ENCODE results near the gene HOXA4. TPM values are rescaled to one million over a fixed set of nuclear protein-coding genes. Genes with fewer than 3 reads are reported as not detected.

HOXA4 gene
- total RNA-seq, 1 donor from 2014 or later: not detected

GRCh38 chr7:27147199-27148030, 16.9 kb upstream of the HOXA4 start, which contains the start of gene HOXA6:
TSS of gene HOXA6 (minus strand) at chr7:27147774. CDS start at chr7:27147749, 25 bp downstream.
- no peak for DNase-seq

GRCh38 chr7:27146491-27147198, 16.1 kb upstream of the HOXA4 start:
- DNase-seq: no peak

DNA sequence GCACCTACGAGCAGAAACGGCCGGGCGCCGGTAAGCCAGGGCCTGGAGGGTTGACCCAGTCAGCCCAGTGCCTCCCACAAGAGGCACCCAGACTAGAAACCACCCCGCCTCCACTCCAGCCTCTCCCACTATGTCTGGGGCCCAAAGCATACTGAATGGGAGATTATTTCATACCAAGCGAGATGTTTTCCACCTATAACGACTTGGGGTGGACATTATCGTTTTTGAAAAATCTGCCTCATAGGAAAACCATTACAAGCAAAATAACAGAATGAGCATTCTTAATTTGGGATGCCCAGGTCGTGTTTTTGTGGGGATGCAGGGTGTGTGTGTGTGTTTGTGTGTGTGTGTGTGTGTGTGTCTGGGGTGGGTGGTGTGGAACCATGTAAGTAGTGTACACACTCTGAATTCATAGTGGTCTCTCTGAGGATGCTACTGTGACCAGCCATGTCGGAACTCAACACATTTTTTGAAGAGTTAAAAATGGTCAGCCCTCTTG, 15.4 kb upstream of the HOXA4 start:
- DNase-seq: no peak

DNA sequence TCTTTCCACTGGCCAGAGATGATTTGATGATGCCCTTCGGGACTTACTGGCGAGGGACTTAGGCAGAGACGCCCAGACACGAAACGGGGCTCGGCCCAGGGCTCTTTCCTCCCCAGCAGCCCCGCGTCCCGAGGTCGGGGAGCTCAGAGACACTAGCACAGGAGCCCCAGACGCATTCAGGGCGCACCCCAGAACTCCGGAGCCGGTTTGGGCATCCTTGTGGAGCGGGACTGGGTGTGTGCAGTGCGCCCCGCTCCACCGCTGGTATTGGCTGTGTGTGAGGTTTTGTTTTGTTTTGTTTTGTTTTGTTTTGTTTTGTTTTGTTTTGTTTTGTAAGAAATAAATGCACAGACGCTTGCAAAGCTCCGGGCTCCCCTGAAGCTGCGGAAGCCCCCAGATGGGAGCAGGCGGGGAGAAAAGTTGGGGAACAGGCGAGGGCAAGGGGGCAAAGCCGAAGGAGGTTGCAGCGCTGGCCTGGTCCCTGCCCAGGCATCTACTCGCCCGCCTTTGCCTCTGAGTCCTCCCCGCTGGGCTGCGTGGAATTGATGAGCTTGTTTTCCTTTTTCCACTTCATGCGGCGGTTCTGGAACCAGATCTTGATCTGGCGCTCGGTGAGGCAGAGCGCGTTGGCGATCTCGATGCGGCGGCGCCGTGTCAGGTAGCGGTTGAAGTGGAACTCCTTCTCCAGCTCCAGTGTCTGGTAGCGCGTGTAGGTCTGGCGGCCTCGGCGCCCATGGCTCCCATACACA, 14.8 kb upstream of the HOXA4 start:
- no peak for DNase-seq

DNA sequence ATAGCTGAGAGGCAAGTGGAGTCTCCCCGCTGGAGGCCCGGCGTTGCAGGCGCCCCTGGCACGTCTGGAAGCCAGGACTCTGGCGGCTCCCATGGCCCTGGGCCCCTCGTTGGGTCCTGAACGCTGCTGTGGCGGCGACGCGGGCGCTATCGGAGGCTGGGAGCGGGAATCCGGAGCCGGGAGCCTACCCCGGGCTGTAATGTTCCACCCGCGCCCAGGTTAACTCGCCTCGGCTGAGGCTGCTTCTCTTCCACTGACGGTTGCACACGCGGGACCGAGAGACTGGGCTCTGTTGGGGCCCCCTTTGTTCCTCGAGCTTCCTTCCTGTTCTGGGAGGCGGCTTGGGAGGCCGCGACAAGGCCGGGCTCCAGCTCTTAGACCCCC, 14.2 kb upstream of the HOXA4 start:
- no peak for DNase-seq

DNA sequence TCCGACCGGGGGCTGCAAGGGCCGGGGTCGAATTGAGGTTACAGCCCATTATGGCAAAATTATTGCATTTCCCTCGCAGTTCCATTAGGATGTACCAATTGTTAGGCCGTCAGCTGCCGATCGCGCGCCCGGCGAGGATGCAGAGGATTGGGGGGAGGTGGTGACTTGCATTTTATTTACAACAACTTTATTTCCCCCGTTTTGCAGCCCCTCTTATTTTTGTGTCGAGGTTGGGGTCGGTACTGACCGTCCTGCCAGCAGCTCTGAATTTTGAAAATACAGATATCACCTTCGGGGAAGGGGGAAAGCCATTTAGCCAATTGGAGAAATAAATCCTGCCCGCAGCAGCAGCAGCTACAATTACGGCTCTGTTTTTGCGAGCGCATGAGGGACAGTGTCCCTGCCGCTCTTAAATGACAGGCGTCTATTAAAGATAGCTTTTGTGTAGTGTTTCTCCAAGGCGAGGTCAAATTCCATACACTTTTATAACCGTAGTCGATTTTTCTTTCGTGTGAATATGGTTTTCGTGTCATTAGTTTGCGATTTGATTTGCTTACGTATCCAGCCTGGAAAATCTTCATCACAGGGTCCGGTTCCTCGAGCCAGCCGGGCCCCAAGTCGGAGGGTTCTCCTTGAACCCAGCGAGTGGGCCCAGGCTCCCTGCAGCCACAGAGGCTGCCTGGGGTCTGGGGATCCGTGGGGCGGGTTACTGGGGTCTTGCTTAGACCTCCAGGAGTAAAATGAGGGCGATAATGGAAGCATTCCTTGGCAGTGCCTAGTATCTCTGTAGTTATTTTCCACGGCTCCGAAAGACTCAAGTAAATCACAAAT, 13.6 kb upstream of the HOXA4 start:
- DNase-seq: no peak

DNA sequence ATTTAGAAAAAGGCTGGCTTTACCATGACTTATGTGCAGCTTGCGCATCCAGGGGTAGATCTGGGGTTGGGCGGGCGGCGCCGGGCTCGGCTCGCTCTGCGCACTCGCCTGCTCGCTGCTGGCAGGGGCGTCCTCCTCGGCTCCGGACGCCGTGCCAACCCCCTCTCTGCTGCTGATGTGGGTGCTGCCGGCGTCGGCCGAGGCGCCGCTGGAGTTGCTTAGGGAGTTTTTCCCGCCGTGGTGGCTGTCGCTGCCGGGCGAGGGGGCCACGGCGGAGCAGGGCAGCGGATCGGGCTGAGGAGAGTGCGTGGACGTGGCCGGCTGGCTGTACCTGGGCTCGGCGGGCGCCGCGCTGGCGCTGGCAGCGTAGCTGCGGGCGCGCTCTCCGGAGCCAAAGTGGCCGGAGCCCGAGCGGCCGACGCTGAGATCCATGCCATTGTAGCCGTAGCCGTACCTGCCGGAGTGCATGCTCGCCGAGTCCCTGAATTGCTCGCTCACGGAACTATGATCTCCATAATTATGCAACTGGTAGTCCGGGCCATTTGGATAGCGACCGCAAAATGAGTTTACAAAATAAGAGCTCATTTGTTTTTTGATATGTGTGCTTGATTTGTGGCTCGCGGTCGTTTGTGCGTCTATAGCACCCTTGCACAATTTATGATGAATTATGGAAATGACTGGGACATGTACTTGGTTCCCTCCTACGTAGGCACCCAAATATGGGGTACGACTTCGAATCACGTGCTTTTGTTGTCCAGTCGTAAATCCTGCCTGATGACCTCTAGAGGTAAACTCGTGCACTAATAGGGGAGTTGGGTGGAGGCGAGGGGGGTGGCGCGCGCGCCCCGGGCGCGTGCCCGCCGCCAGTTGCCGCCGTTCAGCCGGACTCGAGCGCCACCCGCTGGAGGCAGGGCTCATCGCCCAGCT, 12.7 kb upstream of the HOXA4 start, which contains the start of gene HOXA5:
Gene HOXA5, minus strand, starts transcription at position 659 of the 927 bp plus-strand sequence. Its CDS starts 74 bp downstream, at position 585.
- peak; percentile 56 for DNase-seq

DNA sequence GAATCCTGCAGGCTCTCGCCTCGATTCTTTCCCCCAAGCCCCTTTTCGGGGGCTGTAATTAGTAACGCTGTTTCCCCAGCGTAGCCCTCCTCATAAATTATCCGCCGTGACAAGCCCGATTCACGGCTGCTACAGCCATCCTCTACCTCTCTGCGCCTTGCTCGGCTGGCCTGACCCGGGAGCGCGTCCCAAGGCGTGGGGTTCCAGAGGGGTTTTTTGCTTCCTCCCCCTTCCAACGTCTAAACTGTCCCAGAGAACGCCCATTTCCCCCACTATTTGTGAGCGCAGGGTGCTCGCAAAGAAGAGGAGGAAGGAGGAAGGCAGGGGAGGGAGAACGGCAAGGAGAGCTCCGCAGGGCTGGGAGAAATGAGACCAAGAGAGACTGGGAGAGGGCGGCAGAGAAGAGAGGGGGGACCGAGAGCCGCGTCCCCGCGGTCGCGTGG, 12.0 kb upstream of the HOXA4 start:
- no peak for DNase-seq

DNA sequence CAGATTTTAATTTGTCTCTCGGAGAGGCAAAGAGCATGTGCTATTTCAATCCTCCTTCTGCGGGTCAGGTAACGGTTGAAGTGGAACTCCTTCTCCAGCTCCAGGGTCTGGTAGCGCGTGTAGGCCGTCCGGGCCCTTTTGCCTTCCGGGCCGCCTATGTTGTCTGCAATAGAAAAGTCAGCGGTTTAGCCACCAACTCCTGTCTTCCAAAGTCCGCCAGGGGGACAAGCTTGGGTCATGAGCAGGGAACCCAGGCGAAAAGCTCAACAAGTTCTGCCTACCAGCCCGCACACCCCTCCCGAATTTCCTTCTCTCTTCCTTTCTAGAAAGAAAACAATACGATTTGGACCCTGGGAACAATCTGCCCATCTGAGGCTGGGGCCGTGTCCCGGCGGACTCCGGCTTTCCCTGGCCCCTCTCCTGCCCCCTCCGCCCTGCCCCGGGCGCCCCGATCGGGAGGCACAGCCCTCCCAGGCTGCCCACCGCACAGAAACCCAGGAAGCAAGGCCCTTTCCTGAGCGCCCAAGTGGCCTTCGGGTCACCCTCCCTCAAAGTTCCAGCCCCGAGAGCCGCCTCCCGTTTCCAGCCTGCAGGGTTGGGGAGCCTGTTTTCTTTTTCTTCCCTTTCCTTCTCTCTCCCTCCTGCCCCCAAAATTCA, 11.5 kb upstream of the HOXA4 start:
- DNase-seq: no peak

DNA sequence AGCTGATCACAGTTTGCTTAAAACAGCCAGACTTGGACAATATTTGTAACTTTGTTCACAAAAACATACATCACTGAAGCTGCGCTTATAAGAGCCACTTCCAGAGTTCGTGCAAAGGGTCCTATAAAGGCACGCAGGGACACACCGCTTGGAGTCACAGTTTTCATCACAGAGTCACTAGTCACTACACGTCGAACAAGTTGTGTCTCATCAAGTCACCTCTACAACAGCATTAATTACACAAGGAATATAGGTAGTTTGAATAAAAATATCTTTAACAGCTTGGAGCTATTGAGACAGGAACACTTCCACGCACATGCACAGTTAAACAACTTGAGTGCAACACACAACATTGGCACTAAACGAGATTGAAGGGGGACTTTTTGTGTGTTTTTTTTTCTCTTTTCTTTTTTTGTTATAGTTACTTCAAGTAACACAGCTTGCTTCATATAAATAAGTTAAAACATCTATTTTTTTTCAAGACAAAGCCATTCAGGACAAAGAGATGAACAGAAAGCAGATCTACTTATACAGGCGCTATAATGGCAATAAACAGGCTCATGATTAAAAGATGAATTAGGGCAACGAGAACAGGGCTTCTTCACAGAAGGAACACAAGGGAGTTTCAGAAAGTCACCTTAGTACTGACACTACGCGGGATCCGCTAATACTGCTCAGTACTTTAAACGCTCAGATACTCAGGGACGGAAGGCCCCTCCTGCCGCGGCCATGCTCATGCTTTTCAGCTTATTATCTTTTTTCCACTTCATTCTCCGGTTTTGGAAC, 10.8 kb upstream of the HOXA4 start:
- DNase-seq: no peak

DNA sequence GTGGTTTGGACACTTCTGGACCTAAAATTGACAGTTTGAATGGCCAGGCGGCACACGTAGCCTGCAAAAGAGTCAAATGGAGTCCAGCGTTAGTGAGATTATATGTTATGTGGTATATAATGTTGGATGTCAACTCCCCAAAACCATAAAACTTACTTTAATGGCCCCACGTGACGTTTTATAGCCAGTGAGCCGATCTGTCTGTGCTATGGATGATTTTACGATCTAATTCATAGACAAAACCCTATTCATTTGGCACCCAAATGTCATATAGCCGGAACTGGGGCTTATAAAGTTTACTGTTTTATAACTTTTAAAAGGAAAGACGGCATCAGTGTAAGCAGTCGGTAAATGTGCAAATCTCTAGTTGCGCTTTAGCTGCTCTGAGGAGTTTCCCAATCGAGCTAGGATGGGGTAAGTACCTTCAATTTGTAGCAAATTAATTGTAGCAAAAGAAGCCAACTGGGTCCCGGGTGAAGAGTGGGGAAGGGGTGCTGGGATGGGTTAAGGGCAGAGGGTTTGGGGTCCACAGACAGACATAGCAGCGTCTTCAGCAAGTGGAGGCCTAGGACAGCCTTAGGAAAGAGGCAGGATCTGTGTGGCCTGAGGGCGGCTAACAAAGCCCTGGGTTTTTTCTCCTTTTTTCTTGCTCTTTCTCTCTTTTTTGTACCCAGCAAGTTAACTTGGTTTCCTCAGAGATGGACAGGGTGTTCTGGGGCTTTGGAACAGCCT, 9.7 kb upstream of the HOXA4 start:
- DNase-seq: no peak

GRCh38 chr7:27139334-27140125, 9.0 kb upstream of the HOXA4 start:
- DNase-seq: no peak

DNA sequence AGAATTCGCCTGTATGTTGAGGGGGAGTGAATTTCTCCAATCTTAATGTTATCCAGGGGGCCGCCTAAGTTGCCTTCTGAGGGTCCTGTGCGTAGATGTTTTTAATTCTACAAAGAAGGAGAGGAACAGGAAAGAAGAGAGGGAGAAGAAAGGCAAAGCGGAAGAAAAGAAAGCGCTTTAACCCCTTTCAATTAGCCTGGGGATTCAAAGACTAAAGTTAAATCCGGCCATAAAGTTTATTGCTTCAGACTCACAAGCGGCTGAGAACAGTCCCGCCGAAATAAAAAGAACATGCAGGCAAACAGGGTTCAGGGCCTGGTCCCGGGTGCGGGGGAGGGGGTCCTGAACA, 8.4 kb upstream of the HOXA4 start:
- DNase-seq: no peak

GRCh38 chr7:27138472-27138871, 7.9 kb upstream of the HOXA4 start:
- no peak for DNase-seq

DNA sequence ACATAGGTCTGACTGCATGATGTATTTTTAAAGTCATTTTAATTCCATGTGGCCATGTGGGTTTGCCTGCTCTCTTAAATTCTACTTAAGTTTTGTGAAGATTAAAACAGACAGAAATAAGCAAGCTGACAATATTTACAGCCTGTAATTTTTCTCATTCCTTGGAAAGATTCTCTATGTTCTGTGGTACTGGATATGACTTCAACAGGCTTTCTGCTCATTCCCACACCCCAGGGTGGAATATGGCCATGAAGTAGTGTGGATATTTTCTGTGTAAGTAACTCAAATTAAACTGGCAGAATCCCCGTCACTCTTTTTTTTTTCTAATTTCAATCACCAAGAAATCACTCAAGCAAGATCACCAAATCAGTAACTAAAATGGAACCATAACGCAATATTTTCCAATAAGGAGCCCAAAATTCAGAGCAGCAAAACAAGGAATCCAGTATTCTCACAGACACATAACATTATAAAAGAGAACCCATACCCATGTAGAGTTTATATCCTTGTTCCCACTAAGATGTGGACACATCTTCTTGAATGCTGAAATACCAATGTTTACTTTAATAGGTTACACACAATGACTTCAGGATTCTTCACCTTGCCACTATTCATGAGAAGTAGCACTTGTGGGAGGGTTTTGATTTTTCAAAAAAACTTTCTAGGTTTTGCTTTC, 7.2 kb upstream of the HOXA4 start:
- DNase-seq: no peak

DNA sequence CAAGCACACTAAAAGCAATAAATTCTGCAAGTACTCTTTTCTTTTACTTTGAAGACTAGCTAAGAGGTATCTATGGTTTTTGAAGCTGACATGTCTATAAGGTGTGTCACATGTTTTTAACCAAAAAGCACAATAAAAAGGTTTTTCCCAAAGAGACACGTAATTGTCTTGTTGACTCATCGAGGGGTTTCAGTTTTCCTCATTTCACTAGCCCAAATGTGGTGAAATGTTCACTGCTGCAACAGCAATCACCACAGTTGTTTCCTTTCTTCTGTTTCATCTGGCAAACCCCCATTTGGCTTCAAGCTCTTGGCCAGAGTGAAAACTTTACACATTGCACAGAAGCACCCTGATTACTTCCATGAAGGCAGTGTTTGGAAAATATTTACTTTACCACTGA, 3.8 kb upstream of the HOXA4 start:
- no peak for DNase-seq
